GM18951 (cell line): ENCODE data around the gene TBC1D4.
"Not testable (repeated sequence)": the region's sequence is repeated elsewhere in the genome, so short reads cannot be mapped to it uniquely, and the experiment has no call there.

ENCODE experiments used
- POLR2A ChIP-seq: IDR thresholded peaks from 4 replicates; pipeline ENCODE4 v1.6.1; 2011; ENCODE audit warnings: mild to moderate bottlenecking; ENCODE audit not compliant: insufficient read length, insufficient read depth; ENCODE audit errors: extremely low read depth
- in situ Hi-C: fragments of 300-500 bp; cut with MboI; formaldehyde crosslinking; loops from one replicate; pipeline ENCODE4 v1.12.0; 2022; ENCODE audit warnings: low sequenced_read_pairs, mixed read lengths, inconsistent platforms; ENCODE audit not compliant: unreplicated experiment

TBC1D4 gene

DNA sequence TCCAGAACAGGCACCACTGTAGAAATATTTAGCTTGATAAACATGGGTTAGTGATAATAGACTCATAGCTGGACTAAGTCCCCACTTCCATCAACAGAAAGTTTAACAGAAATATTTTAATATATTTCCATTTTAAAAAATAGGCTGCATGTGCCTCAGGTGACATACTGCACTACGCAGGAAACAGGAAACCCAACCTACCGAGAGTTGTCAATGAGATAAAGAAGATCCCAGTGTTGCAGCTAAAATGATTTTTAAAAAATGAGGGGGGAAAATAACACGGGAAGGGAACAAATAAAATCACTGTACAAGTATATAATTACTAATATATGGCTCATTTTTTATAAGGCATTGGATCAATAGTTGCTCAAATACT is 154.8 kb downstream of the TBC1D4 start:
- no peak for TF ChIP-seq POLR2A
- in situ Hi-C loops = no loop called here

GRCh38 chr13:75326173-75327134 is 155.5 kb downstream of the TBC1D4 start:
- TF ChIP-seq POLR2A = no peak
- in situ Hi-C loops = no loop called here

- in situ Hi-C loops = no loop called here
- no peak for TF ChIP-seq POLR2A
Measured at GRCh38 chr13:75325711-75326110, 156.3 kb downstream of the TBC1D4 start.

- TF ChIP-seq POLR2A = no peak
- in situ Hi-C loops = no loop called here
Measured at GRCh38 chr13:75324413-75324940, 157.5 kb downstream of the TBC1D4 start.

GRCh38 chr13:75321084-75321483 is 160.9 kb downstream of the TBC1D4 start:
- in situ Hi-C loops = no loop called here
- no peak for TF ChIP-seq POLR2A

GRCh38 chr13:75319254-75319653 is 162.7 kb downstream of the TBC1D4 start:
- no peak for TF ChIP-seq POLR2A
- in situ Hi-C loops = no loop called here

DNA sequence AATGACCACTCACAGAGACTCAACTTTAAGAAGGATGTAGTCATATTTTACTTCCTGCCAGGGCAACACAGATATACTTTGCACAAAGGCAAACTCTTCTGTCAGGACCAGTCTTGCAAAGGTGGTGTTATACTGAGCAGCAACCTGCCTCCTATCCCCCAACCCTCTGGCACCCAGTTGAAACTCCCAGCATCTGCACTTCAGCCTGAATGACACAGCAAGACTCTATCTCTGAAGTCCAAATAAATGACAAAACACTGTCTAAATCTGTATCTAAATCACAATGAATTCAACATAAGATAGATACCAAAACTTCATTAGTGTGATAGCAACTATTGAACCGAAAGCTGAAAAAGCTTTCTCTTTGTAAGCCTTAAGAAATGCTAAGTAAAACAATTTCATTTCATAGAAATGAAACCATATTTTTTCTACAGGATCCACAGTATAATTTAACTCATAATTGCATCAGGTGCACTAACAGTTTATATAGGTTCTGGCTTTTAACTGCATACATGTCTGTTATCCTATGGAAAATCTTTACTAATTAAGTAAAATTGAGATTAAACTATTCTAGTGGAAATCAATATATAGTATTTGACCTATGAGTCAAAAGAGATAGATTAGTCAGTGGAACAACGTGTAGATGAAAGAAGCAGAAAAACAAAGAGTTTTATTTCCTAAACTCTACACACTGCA is 163.7 kb downstream of the TBC1D4 start:
- TF ChIP-seq POLR2A = no peak
- in situ Hi-C loops = no loop called here

GRCh38 chr13:75316427-75316826 is 165.5 kb downstream of the TBC1D4 start:
- in situ Hi-C loops = no loop called here
- TF ChIP-seq POLR2A = no peak

DNA sequence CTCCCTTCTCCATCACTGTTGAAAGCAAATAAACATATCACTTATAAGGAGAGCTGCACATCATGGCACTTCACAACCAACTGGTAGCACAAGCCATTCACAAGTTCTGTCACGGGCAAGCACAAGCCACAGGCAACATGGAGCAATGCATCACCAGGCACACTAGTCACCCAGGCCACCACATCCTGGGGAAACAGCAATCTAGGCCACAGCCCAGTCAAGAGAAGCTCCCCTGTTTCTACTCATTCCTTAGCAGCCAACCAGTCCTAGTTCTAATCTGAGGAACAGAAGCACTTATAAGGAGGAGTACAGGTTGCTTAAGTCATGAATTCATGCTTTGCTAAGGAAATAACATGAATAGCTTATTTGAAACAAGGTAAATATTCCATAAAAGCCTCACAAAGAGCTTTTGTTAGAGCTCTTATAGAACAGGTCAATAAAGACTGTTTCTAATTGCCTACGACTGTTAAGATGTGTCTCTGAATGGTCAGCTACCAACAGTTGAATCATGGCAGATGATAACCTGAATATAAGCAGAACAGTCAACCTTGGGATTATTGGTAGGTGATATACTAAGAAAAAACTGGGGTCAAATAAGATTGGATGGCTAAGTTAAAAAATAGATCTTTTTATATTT is 169.0 kb downstream of the TBC1D4 start:
- in situ Hi-C loops = no loop called here
- TF ChIP-seq POLR2A = no peak

DNA sequence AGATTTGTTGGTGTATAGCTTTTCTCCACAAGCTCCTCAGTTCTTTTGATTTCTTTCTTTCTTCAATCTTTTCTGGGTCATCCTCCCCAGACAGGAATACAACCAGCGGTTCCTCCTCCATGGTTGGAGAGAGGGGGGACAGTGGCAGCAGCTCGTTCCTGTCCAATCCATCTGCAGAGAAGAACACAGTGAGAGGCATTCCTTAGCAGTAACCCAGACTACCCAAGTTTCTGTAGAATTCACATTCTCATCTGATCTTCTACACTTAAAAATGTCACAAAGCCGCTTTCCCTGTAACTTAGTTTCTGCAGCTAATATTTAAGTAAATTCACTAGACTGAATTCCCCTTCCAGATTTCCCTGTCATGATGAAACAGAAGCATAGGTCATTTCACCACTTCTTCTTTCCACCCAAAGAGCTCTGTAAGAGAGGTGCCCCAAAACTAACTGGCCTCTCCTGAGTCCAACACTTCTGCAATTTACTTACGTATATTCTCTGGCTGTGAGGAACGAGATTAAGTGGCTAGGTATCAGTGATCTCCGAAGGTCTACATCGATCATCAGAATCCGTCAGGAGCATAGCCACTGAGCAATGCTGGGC is 171.9 kb downstream of the TBC1D4 start:
- in situ Hi-C loops = no loop called here
- no peak for TF ChIP-seq POLR2A

DNA sequence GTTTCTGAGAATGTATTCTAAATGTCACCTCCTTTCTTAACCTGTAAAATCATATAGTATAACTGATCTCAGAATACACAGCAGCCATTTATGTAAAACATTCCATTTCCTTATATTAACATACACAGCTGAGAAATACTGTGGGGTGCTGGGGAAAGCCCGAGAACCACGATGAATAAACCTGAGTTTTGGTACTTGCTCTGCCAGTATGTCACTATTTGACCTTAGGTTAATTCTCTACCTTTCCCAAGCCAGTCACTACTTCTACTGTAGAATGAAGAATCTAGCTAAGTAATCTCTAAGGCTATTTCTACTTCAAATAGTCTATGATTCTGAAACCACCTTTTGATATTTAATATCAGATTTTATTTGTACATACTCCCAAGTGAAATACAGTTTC is 173.7 kb downstream of the TBC1D4 start:
- in situ Hi-C loops = no loop called here
- no peak for TF ChIP-seq POLR2A

DNA sequence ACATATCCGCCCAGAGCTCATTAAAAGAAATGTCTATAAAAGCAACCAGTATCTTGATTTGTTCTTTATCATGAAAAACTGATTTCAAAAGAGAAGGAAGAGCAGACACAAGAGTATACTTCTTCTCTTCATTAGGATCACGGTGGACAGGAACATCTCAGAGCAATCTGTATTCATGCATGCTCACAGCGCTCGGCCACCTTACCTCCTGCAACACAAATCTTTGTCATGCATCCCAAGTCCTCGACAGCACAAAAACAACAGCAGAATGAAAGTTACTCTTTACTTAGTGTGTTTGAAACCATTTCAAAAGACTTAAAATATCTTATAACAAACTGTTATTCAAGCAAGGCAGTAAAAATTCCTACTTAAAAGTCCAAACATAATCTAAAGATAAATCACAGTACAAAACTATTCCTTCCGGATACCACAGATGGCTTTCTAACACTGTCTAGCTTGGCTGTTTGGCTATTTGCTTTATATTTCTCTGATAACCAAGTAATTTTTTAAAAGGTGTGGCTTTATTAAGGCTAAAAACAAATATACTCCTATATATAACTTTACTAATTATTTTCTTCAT is 174.5 kb downstream of the TBC1D4 start:
- TF ChIP-seq POLR2A = no peak
- in situ Hi-C loops = no loop called here

GRCh38 chr13:75306967-75307366 is 175.0 kb downstream of the TBC1D4 start:
- in situ Hi-C loops = not testable (repeated sequence)

GRCh38 chr13:75305059-75305458 is 176.9 kb downstream of the TBC1D4 start:
- in situ Hi-C loops = no loop called here
- TF ChIP-seq POLR2A = no peak
